Thymus (tissue), 11 donors: ENCODE results near the gene POMT2. TPM values are rescaled to one million over a fixed set of nuclear protein-coding genes. Genes with fewer than 3 reads are reported as not detected.

Experiments
- DNase-seq, 9 donors: peaks; one replicate each; pipeline ENCODE4 v3.0.0-alpha.2; 2013; ENCODE audit warnings: low spot score in 9 of 9, low read depth in 6 of 9, missing footprints in 1 of 9
- H3K27ac ChIP-seq, 2 donors: one replicate each; pipeline ENCODE4 v1.5.1; 2013; ENCODE audit warnings: control low read depth in 1 of 2, low read depth in 1 of 2, low read length in 1 of 2, mild to moderate bottlenecking in 1 of 2, moderate library complexity in 1 of 2
- H3K27me3 ChIP-seq, 2 donors: one replicate each; pipeline ENCODE4 v1.5.1; 2013; ENCODE audit warnings: low read length in 1 of 2; ENCODE audit not compliant: control insufficient read depth in 2 of 2, insufficient read depth in 1 of 2
- H3K36me3 ChIP-seq, 2 donors: one replicate each; pipeline ENCODE4 v1.5.1; 2013; ENCODE audit warnings: low read length in 1 of 2, mild to moderate bottlenecking in 1 of 2, moderate library complexity in 1 of 2; ENCODE audit not compliant: control insufficient read depth in 2 of 2, insufficient read depth in 2 of 2
- H3K4me1 ChIP-seq, 2 donors: one replicate each; pipeline ENCODE4 v1.5.1; 2013; ENCODE audit warnings: low read length in 2 of 2; ENCODE audit not compliant: control insufficient read depth in 2 of 2, insufficient read depth in 2 of 2
- H3K4me3 ChIP-seq, 2 donors: one replicate each; pipeline ENCODE4 v1.5.1; 2013; ENCODE audit warnings: low read length in 2 of 2, control low read depth in 1 of 2, mild to moderate bottlenecking in 1 of 2
- H3K9me3 ChIP-seq, 2 donors: one replicate each; pipeline ENCODE4 v1.5.1; 2013; ENCODE audit warnings: low read length in 1 of 2, mild to moderate bottlenecking in 1 of 2; ENCODE audit not compliant: control insufficient read depth in 2 of 2, insufficient read depth in 1 of 2
- WGBS: extraction: QIAGEN DNeasy Blood & Tissue Kit; methylation state at CpG from one replicate; pipeline ENCODE4 v1.1.7; 2013; 5-methylcytosine and 5-hydroxymethylcytosine counted together
- polyA plus RNA-seq: library from polyadenylated mRNA; stranded (reverse); fragments of 200-250 nt; gene quantifications from one replicate; pipeline ENCODE4 v1.2.3, GENCODE V29; 2013
- total RNA-seq: library from RNA; stranded (reverse); fragments of 120-200 nt; gene quantifications from one replicate; pipeline ENCODE4 v1.2.4, GENCODE V29; 2013
- donor health status: healthy.

POMT2 gene
- total and polyA plus RNA-seq, 2 donors: 3.5 to 11.1 TPM

- Histone ChIP-seq H3K4me1 (no peaks in the 10 kb centered on the region), H3K4me3 (no peak overlapping the region), H3K27me3 (no peaks in the 10 kb centered on the region), H3K9me3 (no peaks in the 10 kb centered on the region), H3K36me3 (no peaks in the 10 kb centered on the region), H3K27ac (no peak overlapping the region)
- DNase-seq: no peak
- 98% methylated on average over 7 of the region's 7 CpGs for WGBS
Observed at GRCh38 chr14:77248666-77249065, 72.0 kb downstream of the POMT2 start.

- no peak overlapping the region for H3K27ac ChIP-seq
- WGBS: 98% methylated on average over 1 of the region's 1 CpG
- DNase-seq: no peak
- no peak overlapping the region for H3K4me3 ChIP-seq
- no peaks in the 10 kb centered on the region for H3K27me3 ChIP-seq
- H3K36me3 ChIP-seq: no peaks in the 10 kb centered on the region
- H3K4me1 ChIP-seq: no peaks in the 10 kb centered on the region
- no peaks in the 10 kb centered on the region for H3K9me3 ChIP-seq
Observed at GRCh38 chr14:77246784-77247183, 73.9 kb downstream of the POMT2 start.

- Histone ChIP-seq H3K27me3 (no peaks in the 10 kb centered on the region), H3K9me3 (no peaks in the 10 kb centered on the region), H3K4me1 (no peaks in the 10 kb centered on the region), H3K36me3 (no peaks in the 10 kb centered on the region), H3K4me3 (no peak overlapping the region), H3K27ac (no peak overlapping the region)
- DNase-seq: no peak
- WGBS: 96% methylated on average over 4 of the region's 4 CpGs
Observed at GRCh38 chr14:77245820-77246219, 74.9 kb downstream of the POMT2 start.

- H3K9me3 ChIP-seq: no peaks in the 10 kb centered on the region
- H3K4me1 ChIP-seq: no peaks in the 10 kb centered on the region
- 94% methylated on average over 4 of the region's 4 CpGs for WGBS
- H3K27ac ChIP-seq: no peak overlapping the region
- no peaks in the 10 kb centered on the region for H3K36me3 ChIP-seq
- no peak overlapping the region for H3K4me3 ChIP-seq
- no peak for DNase-seq
- no peaks in the 10 kb centered on the region for H3K27me3 ChIP-seq
Observed at GRCh38 chr14:77243853-77244252, 76.8 kb downstream of the POMT2 start.

- no peaks in the 10 kb centered on the region for H3K4me1 ChIP-seq
- no peaks in the 10 kb centered on the region for H3K9me3 ChIP-seq
- DNase-seq: no peak
- H3K4me3 ChIP-seq: no peak overlapping the region
- H3K27me3 ChIP-seq: no peaks in the 10 kb centered on the region
- H3K27ac ChIP-seq: no peak overlapping the region
- 7% methylated on average over 12 of the region's 12 CpGs for WGBS
- no peaks in the 10 kb centered on the region for H3K36me3 ChIP-seq
Observed at GRCh38 chr14:77242752-77243151, 77.9 kb downstream of the POMT2 start.

- H3K36me3 ChIP-seq: no peaks in the 10 kb centered on the region
- 71% methylated on average over 2 of the region's 2 CpGs for WGBS
- no peaks in the 10 kb centered on the region for H3K9me3 ChIP-seq
- H3K4me3 ChIP-seq: no peak overlapping the region
- DNase-seq: no peak
- H3K4me1 ChIP-seq: no peaks in the 10 kb centered on the region
- no peaks in the 10 kb centered on the region for H3K27me3 ChIP-seq
- H3K27ac ChIP-seq: no peak overlapping the region
Observed at GRCh38 chr14:77241955-77242354, 78.7 kb downstream of the POMT2 start.

- WGBS: 92% methylated on average over 15 of the region's 15 CpGs
- no peaks in the 10 kb centered on the region for H3K27me3 ChIP-seq
- no peak overlapping the region for H3K4me3 ChIP-seq
- no peak overlapping the region for H3K27ac ChIP-seq
- DNase-seq: no peak
- H3K9me3 ChIP-seq: no peaks in the 10 kb centered on the region
- no peaks in the 10 kb centered on the region for H3K36me3 ChIP-seq
- no peaks in the 10 kb centered on the region for H3K4me1 ChIP-seq
Observed at GRCh38 chr14:77240336-77240915, 80.3 kb downstream of the POMT2 start.

- H3K9me3 ChIP-seq: no peaks in the 10 kb centered on the region
- no peak overlapping the region for H3K4me3 ChIP-seq
- DNase-seq: no peak
- no peaks in the 10 kb centered on the region for H3K27me3 ChIP-seq
- H3K27ac ChIP-seq: no peak overlapping the region
- no peaks in the 10 kb centered on the region for H3K36me3 ChIP-seq
- 98% methylated on average over 16 of the region's 16 CpGs for WGBS
- no peaks in the 10 kb centered on the region for H3K4me1 ChIP-seq
Observed at GRCh38 chr14:77239412-77239811, 81.3 kb downstream of the POMT2 start.

GRCh38 chr14:77238996-77239395 lies 81.7 kb downstream of the POMT2 start:
- no peaks in the 10 kb centered on the region for H3K36me3 ChIP-seq
- no peak overlapping the region for H3K27ac ChIP-seq
- 80% methylated on average over 4 of the region's 4 CpGs for WGBS
- no peak overlapping the region for H3K4me3 ChIP-seq
- no peaks in the 10 kb centered on the region for H3K4me1 ChIP-seq
- no peaks in the 10 kb centered on the region for H3K9me3 ChIP-seq
- no peak for DNase-seq
- H3K27me3 ChIP-seq: no peaks in the 10 kb centered on the region

- no peaks in the 10 kb centered on the region for H3K4me1 ChIP-seq
- H3K27ac ChIP-seq: no peak overlapping the region
- 93% methylated on average over 3 of the region's 3 CpGs for WGBS
- no peak for DNase-seq
- no peak overlapping the region for H3K4me3 ChIP-seq
- no peaks in the 10 kb centered on the region for H3K9me3 ChIP-seq
- no peaks in the 10 kb centered on the region for H3K36me3 ChIP-seq
- H3K27me3 ChIP-seq: no peaks in the 10 kb centered on the region
Observed at GRCh38 chr14:77238356-77238755, 82.3 kb downstream of the POMT2 start.
